HepG2 (cell line): Measurements from ENCODE around the gene CDC42EP1. TPM values are rescaled to one million over a fixed set of nuclear protein-coding genes. Genes with fewer than 3 reads are reported as not detected.

Experiments
- ATF1 ChIP-seq: IDR thresholded peaks from 2 replicates; pipeline ENCODE4 v1.6.1; 2016; ENCODE audit warnings: mild to moderate bottlenecking, control low read depth
- ATF2 ChIP-seq: sonication (generic); formaldehyde crosslinking; IDR thresholded peaks from 2 replicates; pipeline ENCODE4 v1.4.0; 2020; ENCODE audit warnings: missing genetic modification reagents
- CCDC6 ChIP-seq: sonication (generic); formaldehyde crosslinking; IDR thresholded peaks from 2 replicates; pipeline ENCODE4 v1.8.1; 2022; ENCODE audit warnings: mild to moderate bottlenecking, missing genetic modification reagents, moderate library complexity
- HIVEP1 ChIP-seq: sonication (generic); formaldehyde crosslinking; IDR thresholded peaks from 2 replicates; pipeline ENCODE4 v1.4.0; 2020; ENCODE audit warnings: mild to moderate bottlenecking, missing genetic modification reagents
- IKZF5 ChIP-seq: IDR thresholded peaks from 2 replicates; pipeline ENCODE4 v1.6.1; 2018; ENCODE audit warnings: missing genetic modification reagents, mild to moderate bottlenecking, missing compliant biosample characterization
- MED1 ChIP-seq: sonication (generic); formaldehyde crosslinking; IDR thresholded peaks from 2 replicates; pipeline ENCODE4 v1.4.0; 2020; ENCODE audit warnings: missing genetic modification reagents
- MTA1 ChIP-seq: sonication (generic); formaldehyde crosslinking; IDR thresholded peaks from 2 replicates; pipeline ENCODE4 v1.4.0; 2020; ENCODE audit warnings: missing genetic modification reagents, mild to moderate bottlenecking, borderline replicate concordance
- MXD1 ChIP-seq: sonication (generic); formaldehyde crosslinking; IDR thresholded peaks from 2 replicates; pipeline ENCODE4 v1.4.0; 2020; ENCODE audit warnings: mild to moderate bottlenecking, missing genetic modification reagents
- SKIL ChIP-seq: sonication (generic); formaldehyde crosslinking; IDR thresholded peaks from 2 replicates; pipeline ENCODE4 v1.8.0; 2022; ENCODE audit warnings: missing genetic modification reagents, mild to moderate bottlenecking, moderate library complexity, borderline replicate concordance
- SPEN ChIP-seq: sonication (generic); formaldehyde crosslinking; IDR thresholded peaks from 2 replicates; pipeline ENCODE4 v1.5.1; 2020; ENCODE audit warnings: low read depth, mild to moderate bottlenecking, missing genetic modification reagents
- THAP7 ChIP-seq: sonication (generic); formaldehyde crosslinking; IDR thresholded peaks from 2 replicates; pipeline ENCODE4 v1.8.1; 2023; ENCODE audit warnings: mild to moderate bottlenecking, missing genetic modification reagents
- ZBTB20 ChIP-seq: sonication (generic); formaldehyde crosslinking; IDR thresholded peaks from 2 replicates; pipeline ENCODE4 v1.8.1; 2023; ENCODE audit warnings: missing genetic modification reagents, low read depth, mild to moderate bottlenecking, borderline replicate concordance
- ZFP36L1 ChIP-seq: sonication (generic); formaldehyde crosslinking; IDR thresholded peaks from 2 replicates; pipeline ENCODE4 v1.8.0; 2022; ENCODE audit warnings: mild to moderate bottlenecking, missing genetic modification reagents, moderate library complexity
- ZFP90 ChIP-seq: sonication (generic); formaldehyde crosslinking; IDR thresholded peaks from 2 replicates; pipeline ENCODE4 v1.8.0; 2022; ENCODE audit warnings: missing genetic modification reagents, mild to moderate bottlenecking, inconsistent platforms, borderline replicate concordance
- ZNF205 ChIP-seq: IDR thresholded peaks from 2 replicates; pipeline ENCODE4 v1.6.1; 2018; ENCODE audit warnings: missing biosample characterization, missing genetic modification reagents
- ZNF44 ChIP-seq: sonication (generic); formaldehyde crosslinking; IDR thresholded peaks from 2 replicates; pipeline ENCODE4 v1.5.1; 2020; ENCODE audit warnings: mild to moderate bottlenecking, missing genetic modification reagents
- ZNF460 ChIP-seq: sonication (generic); formaldehyde crosslinking; IDR thresholded peaks from 2 replicates; pipeline ENCODE4 v1.5.1; 2020; ENCODE audit warnings: missing genetic modification reagents, mild to moderate bottlenecking, borderline replicate concordance
- ZNF639 ChIP-seq: conservative IDR thresholded peaks from 2 replicates; pipeline ENCODE4 v1.6.1; 2018; ENCODE audit warnings: missing genetic modification reagents
- ZNF713 ChIP-seq: sonication (generic); formaldehyde crosslinking; IDR thresholded peaks from 2 replicates; pipeline ENCODE4 v1.4.0; 2020; ENCODE audit warnings: mild to moderate bottlenecking, missing genetic modification reagents
- ZNF782 ChIP-seq: sonication (generic); formaldehyde crosslinking; IDR thresholded peaks from 2 replicates; pipeline ENCODE4 v1.4.0; 2020; ENCODE audit warnings: missing genetic modification reagents, mild to moderate bottlenecking, borderline replicate concordance
- polyA plus RNA-seq, 8 experiments: library from polyadenylated mRNA; depleted of rRNA in 3 of 8; stranded (reverse) in 7 of 8; unstranded in 1 of 8; fragments of >200 nt; fragmentation: Illumina TruSeq in 4 of 8; extraction: Trizol in 4 of 8; gene quantifications; 2 replicates each; pipeline versions ENCODE4 v1.2.1 to v1.2.3, GENCODE V29; 2011 to 2016; ENCODE audit warnings: low read depth in 4 of 8, missing spikeins in 1 of 8, mixed read lengths in 1 of 8; ENCODE audit not compliant: insufficient read depth in 1 of 8
- total RNA-seq, 5 experiments: library from RNA; depleted of rRNA; stranded (reverse); fragments of >200 nt; fragmentation: Illumina TruSeq; extraction: Trizol; gene quantifications; 2 replicates each; pipeline ENCODE4 v1.2.3, GENCODE V29; 2016; ENCODE audit warnings: low read depth in 1 of 5

CDC42EP1 gene
- total and polyA plus RNA-seq, 2 of the 13 experiments (the other 11 are each of a cell fraction or from before 2014, with no cell fraction given), result 17.1 to 29.5 TPM

- TF ChIP-seq ATF2, result 0 out of 2 replicates have a peak, but pooled peaks have one; percentile 59
- peak; percentile 55 for TF ChIP-seq IKZF5 (CRISPR knock-in tag)
- peak; percentile 49; the same call in 1 of the 2 replicates for TF ChIP-seq ZNF639 (CRISPR knock-in tag)
- no peak for TF ChIP-seq CCDC6
- no peak for TF ChIP-seq HIVEP1 (CRISPR knock-in tag)
- no peak for TF ChIP-seq MXD1 (CRISPR knock-in tag)
- TF ChIP-seq MED1, result peak; percentile 37; the same call in 1 of the 2 replicates
- no peak for TF ChIP-seq ZNF44 (CRISPR knock-in tag)
- peak; percentile 21; the same call in 1 of the 2 replicates for TF ChIP-seq ZFP36L1 (CRISPR knock-in tag)
- TF ChIP-seq THAP7 (CRISPR knock-in tag), result no peak
- TF ChIP-seq MTA1 (CRISPR knock-in tag), result peak; percentile 57; the same call in 1 of the 2 replicates
- TF ChIP-seq SPEN, result peak; percentile 43; the same call in 1 of the 2 replicates
- no peak for TF ChIP-seq SKIL (CRISPR knock-in tag)
- peak; percentile 50; the same call in 1 of the 2 replicates for TF ChIP-seq ZNF205 (CRISPR knock-in tag)
- no peak for TF ChIP-seq ZNF782 (CRISPR knock-in tag)
- no peak; the same call in 1 of the 2 replicates for TF ChIP-seq ZFP90 (CRISPR knock-in tag)
- no peak for TF ChIP-seq ZNF713 (CRISPR knock-in tag)
- TF ChIP-seq ZBTB20 (CRISPR knock-in tag), result 0 out of 2 replicates have a peak, but pooled peaks have one; percentile 21
- TF ChIP-seq ATF1 (CRISPR knock-in tag), result peak; percentile 39; the same call in 1 of the 2 replicates
- no peak for TF ChIP-seq ZNF460 (CRISPR knock-in tag)
Measured at GRCh38 chr22:37607010-37607934, 47.0 kb downstream of the CDC42EP1 start (continued).
